Spleen (tissue), 11 donors: Measurements from ENCODE around the gene SUSD2. TPM values are rescaled to one million over a fixed set of nuclear protein-coding genes. Genes with fewer than 3 reads are reported as not detected.
"Not testable (repeated sequence)": the region's sequence is repeated elsewhere in the genome, so short reads cannot be mapped to it uniquely, and the experiment has no call there.

Experiments used
- DNase-seq: peaks from one replicate; pipeline ENCODE4 v3.0.0-alpha.2; 2020
- H3K27ac ChIP-seq, 8 donors: fragments of 200-600 bp; sonication (generic) in 7 of 8; 1 replicate in 4 of 8; 2 replicates in 4 of 8; pipeline versions ENCODE4 v1.5.0 to v1.8.0; 2016 to 2021; ENCODE audit warnings: inconsistent platforms in 4 of 8, mild to moderate bottlenecking in 4 of 8, moderate library complexity in 1 of 8
- H3K27me3 ChIP-seq, 7 donors: fragments of 200-600 bp; sonication (generic) in 6 of 7; replicated peaks in 1 of 7; 1 replicate in 4 of 7; 2 replicates in 3 of 7; pipeline versions ENCODE4 v1.5.0 to v1.8.0; 2016 to 2021; ENCODE audit warnings: inconsistent platforms in 3 of 7, mild to moderate bottlenecking in 1 of 7
- H3K36me3 ChIP-seq, 6 donors: fragments of 200-600 bp; sonication (generic) in 5 of 6; 1 replicate in 4 of 6; 2 replicates in 2 of 6; pipeline versions ENCODE4 v1.5.0 to v1.8.0; 2016 to 2021; ENCODE audit warnings: inconsistent platforms in 2 of 6
- H3K4me1 ChIP-seq, 6 donors: fragments of 200-600 bp; sonication (generic) in 5 of 6; 1 replicate in 3 of 6; 2 replicates in 3 of 6; pipeline versions ENCODE4 v1.5.0 to v1.8.0; 2016 to 2021; ENCODE audit warnings: inconsistent platforms in 3 of 6
- H3K4me3 ChIP-seq, 8 donors: fragments of 200-600 bp; sonication (generic) in 7 of 8; 1 replicate in 4 of 8; 2 replicates in 4 of 8; pipeline versions ENCODE4 v1.5.0 to v1.8.0; 2016 to 2021; ENCODE audit warnings: inconsistent platforms in 4 of 8, mild to moderate bottlenecking in 4 of 8, moderate library complexity in 2 of 8
- H3K9me3 ChIP-seq, 8 donors: fragments of 200-600 bp; sonication (generic) in 7 of 8; 1 replicate in 4 of 8; 2 replicates in 4 of 8; pipeline versions ENCODE4 v1.5.0 to v1.8.0; 2016 to 2021; ENCODE audit warnings: inconsistent platforms in 4 of 8
- CTCF ChIP-seq, 11 experiments: fragments of 200-600 bp in 7 of 11; fragments of 450-650 bp in 4 of 11; sonication (generic) in 4 of 11; IDR thresholded peaks in 8 of 11; conservative IDR thresholded peaks in 3 of 11; 1 replicate in 7 of 11; 2 replicates in 4 of 11; pipeline versions ENCODE4 v1.4.0 to v1.8.0; 2016 to 2021; ENCODE audit warnings: antibody characterized with exemption in 11 of 11, inconsistent platforms in 4 of 11, mild to moderate bottlenecking in 1 of 11
- POLR2A ChIP-seq, 3 donors: fragments of 450-650 bp; IDR thresholded peaks; one replicate each; pipeline ENCODE4 v1.5.1; 2017; ENCODE audit warnings: antibody characterized with exemption in 3 of 3, mild to moderate bottlenecking in 1 of 3
- POLR2AphosphoS5 ChIP-seq, 3 donors: sonication (generic); formaldehyde crosslinking; IDR thresholded peaks; one replicate each; pipeline ENCODE4 v1.5.1; 2017; ENCODE audit warnings: antibody characterized with exemption in 3 of 3
- WGBS, 5 donors: extraction: QIAGEN DNeasy Blood & Tissue Kit in 3 of 5; methylation state at CpG; one replicate each; pipeline versions ENCODE4 v1.1.5 to v1.1.7; 2013 to 2018; 5-methylcytosine and 5-hydroxymethylcytosine counted together
- intact Hi-C: fragments of 100-400 bp; cut with DNase I; formaldehyde crosslinking; loops from one replicate; pipeline ENCODE4 v1.15.0; 2023; ENCODE audit warnings: low total_unique reads
- polyA plus RNA-seq, 3 donors: library from polyadenylated mRNA; stranded (reverse); fragments of 200-250 nt; gene quantifications; one replicate each; pipeline ENCODE4 v1.2.1, GENCODE V29; 2013
- total RNA-seq, 7 donors: library from RNA; depleted of rRNA in 3 of 7; stranded (reverse); fragments of >200 nt in 3 of 7; fragmentation: NEBNext Ultra II Directional in 4 of 7; extraction: Animal tissue kit (Norgen Biotek cat#: 25700) in 4 of 7; gene quantifications; one replicate each; pipeline versions ENCODE4 v1.1.0 to v1.2.1, GENCODE V29; 2016 to 2021
- donor health status: healthy with polysubstance abuse.
- donor health status: DM: no; HTN: no; CAD: no; lungs with moderate emphysema.
- donor health status: DM: no; HTN: no; CAD: no.
- donor health status: Bipolar disorder and iron deficiency.
- donor health status: healthy.
- donor health status: DM: no; HTN: no; CAD: no.
- donor health status: DM: yes; HTN: yes; CAD: no.

The SUSD2 gene
- total and polyA plus RNA-seq, 10 donors: 1.4 to 9.0 (median 3.4) TPM

DNA sequence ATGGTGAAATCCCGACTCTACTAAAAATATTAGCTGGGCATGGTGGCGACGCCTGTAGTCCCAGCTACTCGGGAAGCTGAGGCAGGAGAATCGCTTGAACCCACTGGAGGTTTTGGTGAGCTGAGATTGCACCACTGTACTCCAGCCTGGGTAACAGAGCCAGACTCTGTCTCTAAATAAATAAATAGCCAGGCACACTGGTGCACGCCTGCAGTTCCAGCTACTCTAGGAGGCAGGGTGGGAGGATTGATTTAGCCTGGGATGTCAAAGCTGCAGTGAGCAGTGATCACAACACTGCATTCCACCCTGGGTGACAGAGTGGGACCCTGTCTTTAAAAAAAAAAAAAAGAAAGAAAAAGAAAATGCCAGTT lies 17.4 kb downstream of the SUSD2 start:
- peak overlapping the region in 1 of 8 donors; percentile 36 for H3K27ac ChIP-seq
- H3K9me3 ChIP-seq: no peaks in the 10 kb centered on the region
- no peaks in the 10 kb centered on the region for H3K36me3 ChIP-seq
- peaks cover 0 to 27% (median 13%) of the 10 kb centered on the region in 6 donors for H3K4me1 ChIP-seq
- no peaks in the 10 kb centered on the region for H3K27me3 ChIP-seq
- WGBS, 5 donors: 84 to 99% (median 92%) methylated on average over 6 of the region's 6 CpGs
- no peak for TF ChIP-seq CTCF (IDR thresholded peaks at IDR 0.05 in 8 of 11, conservative IDR thresholded peaks at IDR 0.05 in 3 of 11)
- TF ChIP-seq POLR2A (IDR thresholded peaks at IDR 0.05): no peak
- TF ChIP-seq POLR2AphosphoS5 (IDR thresholded peaks at IDR 0.05): no peak
- H3K4me3 ChIP-seq: no peak overlapping the region
- DNase-seq: no peak
- intact Hi-C loops: no loop called here

- DNase-seq: no peak
Observed at GRCh38 chr22:24200619-24201212, 19.4 kb downstream of the SUSD2 start.

GRCh38 chr22:24201681-24202614 lies 20.7 kb downstream of the SUSD2 start:
- no peak for DNase-seq
- no peak for TF ChIP-seq CTCF (IDR thresholded peaks at IDR 0.05 in 8 of 11, conservative IDR thresholded peaks at IDR 0.05 in 3 of 11)
- TF ChIP-seq POLR2AphosphoS5 (IDR thresholded peaks at IDR 0.05): no peak
- no peak for TF ChIP-seq POLR2A (IDR thresholded peaks at IDR 0.05)
- H3K4me3 ChIP-seq: no peak overlapping the region
- H3K27me3 ChIP-seq: no peaks in the 10 kb centered on the region
- intact Hi-C loops: no loop called here
- no peaks in the 10 kb centered on the region for H3K36me3 ChIP-seq
- H3K27ac ChIP-seq: peak overlapping the region in 2 of 8 donors; percentile 10 to 65
- peaks cover 0 to 45% (median 29%) of the 10 kb centered on the region in 6 donors for H3K4me1 ChIP-seq
- no peaks in the 10 kb centered on the region for H3K9me3 ChIP-seq
- WGBS, 5 donors: 91 to 96% (median 94%) methylated on average over 26 of the region's 26 CpGs

More at GRCh38 chr22:24200619-24201212, 19.4 kb downstream of the SUSD2 start:
- 69 to 80% (median 75%) methylated on average over 7 of the region's 7 CpGs for WGBS, 5 donors
- Histone ChIP-seq H3K36me3 (no peaks in the 10 kb centered on the region), H3K4me3 (no peak overlapping the region), H3K4me1 (peaks cover 0 to 33% (median 18%) of the 10 kb centered on the region in 6 donors), H3K27me3 (no peaks in the 10 kb centered on the region), H3K9me3 (no peaks in the 10 kb centered on the region), H3K27ac (peak overlapping the region in 6 of 8 donors; percentile 10 to 65 (median 38))
- intact Hi-C loops: no loop called here
- TF ChIP-seq POLR2A (IDR thresholded peaks at IDR 0.05) (no peak), CTCF (IDR thresholded peaks at IDR 0.05 in 8 of 11, conservative IDR thresholded peaks at IDR 0.05 in 3 of 11) (no peak), POLR2AphosphoS5 (IDR thresholded peaks at IDR 0.05) (no peak)

DNA sequence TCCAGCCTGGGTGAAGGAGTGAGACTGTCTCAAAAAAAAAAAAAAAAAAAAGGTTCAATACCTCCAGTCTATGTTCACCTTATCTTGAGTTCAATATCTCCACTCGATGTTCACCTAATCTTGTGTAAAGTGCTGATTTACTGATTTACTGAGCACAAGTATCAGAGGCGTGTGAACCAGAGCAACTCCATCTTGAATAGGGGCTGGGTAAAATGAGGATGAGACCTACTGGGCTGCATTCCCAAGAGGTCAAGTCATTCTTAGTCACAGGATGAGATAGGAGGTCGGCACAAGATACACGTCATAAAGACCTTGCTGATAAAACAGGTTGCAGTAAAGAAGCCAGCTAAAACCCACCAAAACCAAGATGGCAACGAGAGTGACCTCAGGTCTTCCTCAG lies 22.6 kb downstream of the SUSD2 start:
- H3K27me3 ChIP-seq, H3K4me3 ChIP-seq, H3K36me3 ChIP-seq, H3K9me3 ChIP-seq, intact Hi-C loops, DNase-seq, H3K27ac ChIP-seq: not testable (repeated sequence)
- H3K4me1 ChIP-seq: peaks cover 6 to 52% (median 41%) of the 10 kb centered on the region in 6 donors
- WGBS, 5 donors: 63 to 87% (median 82%) methylated on average over 5 of the region's 5 CpGs
